HG03558 (cell line): ENCODE data around the gene PEF1.
"Not testable (repeated sequence)": the region's sequence is repeated elsewhere in the genome, so short reads cannot be mapped to it uniquely, and the experiment has no call there.

ENCODE experiments used
- ATAC-seq: cut with Tn5 transposase; IDR thresholded peaks from one replicate; pipeline ENCODE4 v1.9.1; 2021; ENCODE audit warnings: moderate number of reproducible peaks; ENCODE audit not compliant: unreplicated experiment; ENCODE audit errors: extremely low read depth

The PEF1 gene

GRCh38 chr1:31588751-31589515, 55.7 kb downstream of the PEF1 start:
- no peak for ATAC-seq

GRCh38 chr1:31587720-31588423, 56.8 kb downstream of the PEF1 start:
- ATAC-seq = no peak

GRCh38 chr1:31587328-31587699, 57.4 kb downstream of the PEF1 start:
- ATAC-seq = not testable (repeated sequence)

- ATAC-seq = no peak
Measured at GRCh38 chr1:31586376-31587327, 58.0 kb downstream of the PEF1 start.

GRCh38 chr1:31585736-31586365, 58.8 kb downstream of the PEF1 start:
- no peak for ATAC-seq

GRCh38 chr1:31584869-31585735, 59.6 kb downstream of the PEF1 start:
- ATAC-seq = no peak

GRCh38 chr1:31583995-31584868, 60.4 kb downstream of the PEF1 start:
- ATAC-seq = no peak

- no peak for ATAC-seq
Measured at GRCh38 chr1:31583082-31583994, 61.3 kb downstream of the PEF1 start.

- no peak for ATAC-seq
Measured at GRCh38 chr1:31581821-31582810, 62.6 kb downstream of the PEF1 start.

GRCh38 chr1:31580891-31581603, 63.6 kb downstream of the PEF1 start:
- ATAC-seq = no peak

GRCh38 chr1:31580513-31580870, 64.2 kb downstream of the PEF1 start:
- ATAC-seq = no peak
